CD4-positive, alpha-beta T cell treated with Interleukin-4 for 4 hours (primary cell): ENCODE measurements around the gene WDR19.
"Not testable (repeated sequence)": the region's sequence is repeated elsewhere in the genome, so short reads cannot be mapped to it uniquely, and the experiment has no call there.

Experiments used
- DNase-seq: peaks from one replicate; pipeline ENCODE4 v3.0.0-alpha.2; 2020

Gene WDR19

DNA sequence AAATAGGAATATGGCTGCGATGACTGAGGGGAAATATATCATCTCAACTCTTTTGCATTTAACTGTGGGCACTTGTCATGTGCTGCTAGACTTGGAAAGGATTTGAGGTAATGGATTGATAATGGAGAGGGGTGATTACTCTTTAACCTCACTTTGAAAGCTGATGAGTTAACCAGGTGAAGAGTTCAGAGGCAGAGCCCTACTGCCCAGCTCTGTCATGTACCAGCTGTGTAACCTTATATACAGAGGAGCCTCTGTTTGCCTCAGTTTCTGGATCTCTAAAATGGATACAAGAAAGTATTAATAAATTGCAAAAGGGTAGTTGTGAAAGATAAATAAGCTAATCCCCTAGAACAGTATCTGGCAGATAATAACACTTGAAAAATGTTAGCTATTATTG lies 51.5 kb downstream of the WDR19 start:
- DNase-seq = no peak

DNA sequence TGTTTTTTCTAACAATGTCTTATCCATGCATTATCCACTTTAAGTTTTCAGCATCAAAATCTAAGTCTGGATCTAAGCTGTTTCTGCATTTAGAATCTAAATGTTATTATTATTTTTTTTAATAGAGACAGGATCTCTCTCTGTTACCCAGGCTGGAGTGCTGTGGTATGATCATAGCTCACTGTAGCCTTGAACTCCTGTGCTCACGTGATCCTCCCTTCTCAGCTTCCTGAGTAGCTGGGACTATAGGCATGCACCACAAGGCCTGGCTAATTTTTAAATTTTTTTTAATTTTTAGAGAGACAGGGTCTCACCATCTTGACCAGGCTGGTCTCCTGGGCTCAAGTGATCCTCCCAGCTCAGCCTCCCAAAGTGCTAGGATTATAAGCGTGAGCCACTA lies 52.7 kb downstream of the WDR19 start:
- no peak for DNase-seq

DNA sequence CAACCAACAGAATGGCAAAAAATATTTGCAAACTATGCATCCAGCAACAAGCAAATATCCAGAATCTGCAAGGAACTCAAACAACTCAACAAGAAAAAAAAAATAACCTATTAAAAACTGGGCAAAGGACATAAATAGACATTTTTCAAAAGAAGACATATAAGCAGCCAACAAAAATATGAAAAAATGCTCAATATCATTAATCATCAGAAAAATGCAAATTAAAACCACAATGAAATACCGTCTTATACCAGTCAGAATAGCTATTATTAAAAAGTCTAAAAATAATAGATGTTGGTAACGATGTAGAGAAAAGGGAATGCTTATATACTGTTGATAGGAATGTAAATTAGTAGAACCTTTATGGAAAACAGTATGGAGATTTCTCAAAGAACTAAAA lies 53.4 kb downstream of the WDR19 start:
- no peak for DNase-seq

DNA sequence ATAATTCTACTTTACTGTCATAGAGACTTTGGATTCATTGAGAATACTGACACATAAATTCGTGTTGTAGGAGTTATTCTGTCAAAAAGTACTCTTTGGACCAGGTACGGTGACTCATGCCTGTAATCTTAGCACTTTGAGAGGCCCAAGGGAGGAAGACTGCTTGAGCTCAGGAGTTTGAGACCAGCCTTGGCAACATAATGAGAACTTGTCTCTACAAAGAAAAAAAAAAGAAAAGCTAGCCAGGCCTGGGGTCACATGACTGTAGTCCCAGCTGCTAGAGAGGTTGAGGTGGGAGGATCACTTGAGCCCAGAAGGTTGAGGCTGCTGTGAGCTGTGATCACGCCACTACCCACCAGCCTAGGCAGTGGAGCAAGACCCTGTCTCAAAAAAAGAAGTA lies 54.9 kb downstream of the WDR19 start:
- DNase-seq = no peak

DNA sequence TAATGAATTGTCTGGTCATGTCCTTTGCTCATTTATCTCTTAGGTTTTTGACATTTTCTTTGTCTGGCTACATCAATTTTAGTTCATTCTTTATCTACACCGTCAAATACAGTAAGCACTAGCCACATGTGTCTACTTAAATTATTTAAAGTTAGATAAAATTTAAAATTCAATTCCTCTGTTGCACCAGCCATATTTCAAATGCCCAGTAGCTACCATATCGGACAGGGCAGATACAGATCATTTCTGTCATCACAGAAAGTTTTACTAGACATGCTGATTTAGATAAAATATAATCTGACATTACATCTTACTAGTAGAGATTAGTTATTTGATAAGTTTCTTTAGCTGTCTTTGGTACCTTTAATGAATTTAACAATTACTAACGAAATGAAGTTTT lies 61.1 kb downstream of the WDR19 start:
- no peak for DNase-seq

DNA sequence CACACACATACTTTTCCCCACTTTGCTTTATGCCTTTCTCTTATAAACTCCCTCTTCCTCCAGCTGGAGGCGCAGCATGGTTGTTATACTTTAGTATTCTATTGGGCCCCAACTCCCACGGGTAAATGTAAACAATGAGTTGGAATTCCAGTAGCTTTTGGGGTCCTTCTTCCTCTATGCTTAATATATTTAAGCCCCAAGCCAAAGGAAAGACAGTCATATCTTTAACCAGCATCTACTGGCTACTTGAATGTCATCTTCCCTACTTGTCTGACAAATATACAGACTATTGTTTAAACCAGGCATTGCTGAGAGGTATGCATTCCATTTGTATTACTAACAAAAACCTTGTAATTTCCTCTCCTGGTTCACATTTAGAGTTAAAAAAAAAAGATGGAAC lies 72.9 kb downstream of the WDR19 start:
- DNase-seq = no peak

DNA sequence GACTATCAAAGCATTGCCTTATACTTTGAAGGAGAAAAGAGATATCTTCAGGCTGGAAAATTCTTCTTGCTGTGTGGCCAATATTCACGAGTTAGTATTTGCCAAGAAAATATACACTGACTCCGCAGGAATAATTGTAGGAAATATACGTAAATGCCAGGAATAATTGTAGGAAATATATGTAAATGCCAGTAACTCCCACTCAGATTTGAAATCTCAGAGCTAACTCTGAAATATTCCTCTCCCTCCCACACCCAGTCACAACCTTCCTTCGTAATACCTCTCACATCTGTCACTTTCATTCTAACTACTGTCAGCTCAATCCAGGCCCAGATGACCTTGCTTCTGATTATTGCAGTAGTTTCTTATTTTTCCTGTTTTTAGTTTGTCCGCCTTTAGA lies 73.5 kb downstream of the WDR19 start:
- no peak for DNase-seq

DNA sequence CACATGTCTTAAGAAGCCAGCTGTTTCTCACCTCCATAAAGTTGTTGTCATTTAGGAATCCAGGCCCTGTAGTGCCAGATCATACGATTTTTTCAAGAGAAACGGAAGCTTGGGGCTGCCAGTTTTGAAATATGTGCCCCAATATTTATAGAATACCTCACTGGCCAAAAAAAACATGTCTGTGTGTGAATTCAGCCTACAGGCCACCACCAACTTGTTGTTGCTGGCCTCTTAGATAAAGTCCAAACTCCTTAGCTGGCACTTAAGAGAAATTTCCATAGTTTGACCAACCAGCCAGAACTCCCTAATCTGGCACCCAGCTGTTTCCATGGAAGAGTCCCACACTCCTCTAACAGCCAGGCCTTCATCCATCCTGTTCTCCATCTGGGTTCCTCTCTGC lies 74.1 kb downstream of the WDR19 start:
- no peak for DNase-seq

DNA sequence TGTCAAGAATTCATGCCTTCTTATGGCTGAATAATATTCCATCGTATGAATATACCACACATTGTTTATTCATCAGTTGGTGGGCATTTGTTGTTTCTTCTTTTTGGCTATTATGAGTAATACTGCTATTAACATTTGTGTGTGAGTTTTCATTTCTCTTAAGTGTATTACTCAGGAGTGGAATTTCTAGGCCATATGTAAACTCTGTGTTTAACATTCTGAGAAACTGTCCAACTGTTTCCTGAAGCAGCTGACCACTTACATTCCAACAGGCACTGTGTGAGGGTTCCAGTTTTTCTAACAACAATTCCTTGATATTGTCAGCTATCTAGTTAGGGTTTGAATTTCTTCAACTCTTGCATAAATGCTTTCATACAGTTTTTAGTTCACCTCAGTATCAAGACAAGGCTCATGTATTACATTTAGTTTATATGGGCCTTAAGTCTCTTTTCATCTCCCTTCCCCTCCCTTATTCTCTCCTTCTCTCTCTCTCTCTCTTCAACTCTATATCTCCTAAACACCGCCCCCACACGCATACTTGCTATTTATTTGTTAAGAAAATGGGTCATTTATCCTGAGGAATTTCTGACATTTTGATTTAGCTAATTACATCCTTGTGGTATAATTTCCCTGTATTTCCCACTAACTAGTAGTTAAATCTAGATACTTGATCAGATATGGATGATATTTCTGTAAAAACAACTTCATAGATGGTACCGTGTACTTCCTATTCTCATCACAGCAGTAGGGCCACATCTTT lies 77.4 kb downstream of the WDR19 start:
- DNase-seq = no peak

DNA sequence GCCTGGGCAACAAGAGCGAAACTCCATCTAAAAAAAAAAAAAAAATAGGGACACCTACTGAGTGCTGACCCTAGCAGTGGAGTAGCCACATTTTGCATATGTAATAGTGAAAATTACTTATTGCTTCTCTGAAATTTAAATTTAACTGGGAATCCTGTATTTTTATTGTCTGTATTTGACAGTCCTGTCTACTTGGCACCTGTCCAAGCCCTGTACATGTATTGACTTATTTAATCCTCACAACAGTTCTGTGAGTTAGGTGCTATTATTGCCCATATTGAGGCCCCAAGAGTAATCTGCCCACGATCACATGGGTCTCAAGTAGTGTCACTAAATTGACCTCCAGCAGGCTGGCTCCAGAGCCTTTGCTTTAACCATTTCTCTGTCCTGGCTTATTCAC lies 81.6 kb downstream of the WDR19 start:
- no peak for DNase-seq

DNA sequence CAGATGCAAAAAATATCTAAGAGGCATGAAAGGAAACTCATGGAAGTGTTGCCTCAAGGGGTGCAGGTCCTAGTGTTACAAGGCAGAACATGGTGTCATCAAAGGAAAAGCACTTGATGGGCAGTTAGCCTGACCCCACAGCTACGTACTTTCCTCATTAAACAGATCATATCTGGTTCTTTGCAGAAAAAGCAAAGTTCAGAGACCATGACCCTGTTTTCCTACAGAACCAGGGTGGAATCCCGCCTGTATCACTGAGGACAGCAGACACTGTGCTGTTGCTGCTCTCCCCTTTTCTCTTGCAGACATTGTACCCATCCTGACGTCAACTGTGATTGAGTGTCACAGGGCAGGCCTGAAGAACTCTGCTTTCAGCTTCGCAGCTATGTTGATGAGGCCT lies 92.2 kb downstream of the WDR19 start:
- DNase-seq = no peak

DNA sequence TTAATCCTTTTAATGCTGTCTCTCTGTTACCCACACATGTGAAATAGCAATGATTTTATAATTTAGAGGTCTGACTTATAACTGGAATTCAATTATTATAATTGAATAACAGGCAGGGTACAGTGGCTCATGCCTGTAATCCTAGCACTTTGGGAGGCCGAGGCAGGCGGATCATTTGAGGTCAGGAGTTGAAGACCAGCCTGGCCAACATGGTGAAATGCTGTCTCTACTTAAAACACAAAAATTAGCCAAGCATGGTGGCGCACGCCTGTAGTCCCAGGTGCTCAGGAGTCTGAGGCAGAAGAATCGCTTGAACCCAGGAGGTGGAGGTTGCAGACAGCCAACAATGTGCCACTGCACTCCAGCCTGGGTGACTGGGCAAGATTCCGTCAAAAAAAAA lies 95.3 kb downstream of the WDR19 start:
- DNase-seq = not testable (repeated sequence)

DNA sequence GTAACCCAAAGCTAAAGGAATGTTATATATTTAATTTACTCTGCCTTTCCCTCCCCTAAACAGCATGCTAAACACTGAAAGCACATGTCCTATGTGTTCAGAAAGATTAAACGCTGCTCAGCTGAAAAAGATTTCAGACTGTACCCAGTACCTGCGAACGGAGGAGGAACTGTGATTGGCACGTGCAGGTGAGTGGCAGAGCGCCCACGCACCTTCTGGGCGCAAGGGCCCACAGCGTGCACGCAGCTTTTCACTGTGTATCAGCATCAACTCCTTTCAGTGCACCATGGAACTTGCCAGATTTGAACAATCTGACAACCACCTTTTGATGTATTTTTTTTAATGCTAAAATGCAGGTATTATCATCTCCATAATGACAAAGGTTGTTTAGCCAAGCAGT lies 96.1 kb downstream of the WDR19 start:
- DNase-seq = no peak

DNA sequence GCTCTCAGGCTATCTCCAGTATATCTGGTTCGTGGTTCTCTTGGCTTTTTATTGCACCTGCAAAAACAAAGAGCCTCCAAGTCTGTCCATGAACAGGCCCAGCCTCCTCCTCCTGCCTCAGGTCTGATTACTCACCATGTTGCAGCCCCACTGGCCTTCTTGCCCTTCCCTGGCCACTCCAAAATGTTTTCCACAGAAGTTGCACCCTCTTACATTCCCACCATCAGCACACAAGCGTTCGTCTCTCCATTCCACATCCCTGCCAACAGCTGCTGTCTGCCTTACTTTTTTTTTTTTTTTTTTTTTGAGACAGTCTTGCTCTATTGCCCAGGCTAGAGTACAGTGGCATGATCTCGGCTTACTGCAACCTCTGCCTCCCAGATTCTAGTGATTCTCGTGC lies 97.1 kb downstream of the WDR19 start:
- no peak for DNase-seq

DNA sequence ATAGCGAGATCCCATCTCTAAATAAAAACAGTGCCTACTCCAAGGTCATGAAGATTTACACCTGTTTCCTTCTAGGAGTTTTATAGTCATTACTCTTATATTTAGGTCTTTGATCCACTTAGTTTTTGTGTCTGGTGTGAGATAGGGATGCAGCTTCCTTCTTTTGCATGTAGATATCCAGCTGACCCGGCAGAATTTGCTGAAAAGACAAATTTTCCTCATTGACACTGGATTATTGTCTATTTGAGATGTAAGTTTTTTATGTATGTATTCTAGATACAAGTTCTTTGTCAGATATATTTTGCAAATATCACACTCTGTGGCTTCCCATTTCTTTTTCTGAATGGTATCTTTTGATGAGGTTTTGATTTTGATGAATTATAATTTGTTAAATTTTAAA lies 98.4 kb downstream of the WDR19 start:
- no peak for DNase-seq

DNA sequence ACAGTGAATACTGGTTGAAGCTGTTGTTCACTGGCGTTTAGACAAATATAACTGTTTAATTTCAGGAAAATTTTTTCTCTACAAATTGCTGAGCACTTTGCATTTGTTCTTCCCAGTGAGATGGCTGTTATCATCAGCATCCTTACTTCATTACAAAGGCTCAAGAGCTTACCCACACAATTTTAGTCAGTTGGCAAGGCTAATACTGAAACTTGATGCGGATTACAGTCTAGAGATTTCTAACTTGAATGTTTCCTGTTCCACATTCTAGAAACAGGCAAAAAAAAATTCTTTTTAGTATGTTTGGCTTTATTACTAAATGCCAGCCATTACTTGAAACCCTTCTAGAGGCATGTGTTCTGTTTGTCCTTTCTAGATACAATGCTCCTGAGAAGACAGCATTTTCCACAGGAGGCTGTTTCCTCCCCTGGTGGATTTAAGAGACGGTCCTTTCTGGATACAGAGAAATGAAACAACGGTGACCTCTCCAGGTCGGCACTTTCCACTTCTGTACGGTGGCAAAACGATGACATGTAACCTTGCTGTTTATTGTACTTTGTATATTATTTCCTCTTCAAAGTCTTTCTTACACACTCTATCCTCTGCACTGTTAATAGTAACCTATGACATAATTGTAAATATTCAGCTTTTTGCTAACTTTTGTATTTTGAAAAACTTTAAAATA lies 102.9 kb downstream of the WDR19 start:
- DNase-seq = no peak

DNA sequence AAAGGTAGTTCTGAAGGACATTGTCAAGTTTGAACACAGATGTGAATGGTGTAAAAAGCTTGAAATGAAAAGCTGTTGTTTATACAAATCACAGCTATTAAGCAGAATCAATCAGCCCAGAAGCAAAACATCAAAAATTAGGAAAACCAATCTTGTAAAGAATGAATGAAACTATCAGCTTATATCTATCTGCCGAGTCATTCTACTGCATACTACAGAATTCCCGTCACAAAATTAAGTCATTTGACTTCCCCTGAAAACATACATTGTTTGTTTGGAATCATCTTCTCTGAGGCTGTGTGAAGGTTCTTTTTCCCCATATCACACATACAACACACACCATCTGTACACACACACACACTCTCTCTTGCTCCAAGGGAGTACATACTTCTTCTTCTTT lies 103.5 kb downstream of the WDR19 start:
- DNase-seq = no peak

DNA sequence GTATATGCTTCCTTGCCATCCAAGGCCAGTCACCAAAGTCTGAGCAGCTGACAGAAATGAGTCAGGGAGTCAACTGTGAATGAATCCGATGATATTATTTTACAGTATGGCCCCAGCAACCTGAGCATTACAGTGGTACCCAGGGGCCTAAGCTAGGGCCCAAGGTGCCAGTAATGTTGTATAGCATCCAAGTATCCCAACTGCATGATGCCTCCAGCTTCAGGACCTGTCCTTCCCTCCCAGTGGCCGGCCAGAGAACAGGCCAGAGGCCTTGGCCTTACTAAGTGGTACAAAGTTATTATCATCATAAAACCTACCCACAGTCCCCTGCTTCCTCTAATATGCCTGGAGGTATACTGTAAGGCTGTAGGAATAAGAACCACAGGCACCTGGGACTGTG lies 103.9 kb downstream of the WDR19 start:
- no peak for DNase-seq

DNA sequence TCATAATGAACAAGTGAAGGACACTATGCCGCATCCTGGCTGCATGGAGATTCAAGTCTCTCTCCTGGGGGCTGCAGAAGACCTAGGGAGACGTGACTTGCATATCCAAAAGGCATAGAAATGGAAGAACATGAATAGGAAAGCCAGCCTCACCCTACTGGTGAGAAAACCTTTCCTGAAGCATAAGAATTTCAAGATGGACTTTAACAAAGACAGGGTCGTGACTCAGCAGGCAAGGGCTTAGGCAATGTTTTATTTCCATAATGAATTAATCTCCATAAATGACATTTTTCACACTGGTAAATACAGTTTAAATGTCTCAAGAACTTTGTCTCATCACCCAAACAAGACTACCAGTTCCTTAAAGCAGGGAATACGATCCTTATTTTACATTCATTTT lies 104.9 kb downstream of the WDR19 start:
- DNase-seq = no peak

DNA sequence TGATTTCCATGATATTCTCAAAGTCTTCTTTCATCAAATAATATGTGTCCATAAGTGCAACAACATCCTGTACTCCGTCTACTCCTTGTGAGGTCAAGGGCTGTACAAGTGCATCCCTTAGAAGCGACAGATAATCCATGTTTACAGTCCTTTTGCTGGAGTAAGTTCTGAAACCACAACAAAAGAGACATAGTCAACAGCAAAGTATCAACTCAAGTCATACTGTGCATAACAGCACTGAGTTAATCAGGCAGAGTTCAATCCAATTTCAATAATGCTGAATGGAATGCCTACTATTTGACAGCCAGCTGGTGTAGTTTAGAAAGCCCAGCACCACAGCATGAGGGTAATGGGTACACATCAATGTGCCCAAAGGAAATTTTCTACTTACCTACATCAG lies 109.4 kb downstream of the WDR19 start:
- no peak for DNase-seq

DNA sequence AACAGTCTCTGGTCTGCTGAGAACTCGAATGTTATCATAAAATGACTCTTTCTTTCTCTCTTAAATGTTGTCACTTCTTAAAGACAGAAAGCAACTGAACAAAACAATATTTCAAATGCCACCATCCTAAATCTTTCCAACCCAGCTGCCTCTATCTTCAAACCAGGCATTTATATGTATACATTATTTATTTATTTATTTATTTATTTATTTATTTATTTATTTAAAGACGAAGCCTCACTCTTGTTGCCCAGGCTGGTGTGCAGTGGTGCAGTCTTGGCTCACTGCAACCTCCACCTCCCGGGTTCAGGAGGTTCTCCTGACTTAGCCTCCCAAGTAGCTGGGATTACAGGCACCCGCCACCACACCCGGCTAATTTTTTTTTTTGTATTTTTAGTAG lies 110.1 kb downstream of the WDR19 start:
- DNase-seq = not testable (repeated sequence)

DNA sequence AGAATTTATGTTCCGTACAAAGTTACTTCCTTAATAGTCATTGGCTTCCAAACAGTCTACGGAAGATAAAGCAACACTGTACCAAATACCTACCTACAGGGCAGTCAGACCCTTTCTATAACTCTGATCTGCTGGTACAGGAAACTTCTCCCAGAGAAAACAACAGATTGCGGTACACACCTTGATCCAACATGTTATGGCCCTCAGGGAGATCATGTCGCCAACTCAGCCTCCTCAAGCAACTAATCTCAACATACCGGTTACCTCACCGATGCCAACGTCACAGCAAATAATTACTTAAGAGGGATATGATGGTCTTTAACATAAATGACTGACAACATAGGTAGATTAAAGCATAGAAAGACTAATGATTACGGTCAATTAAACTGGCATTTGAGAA lies 113.5 kb downstream of the WDR19 start:
- DNase-seq = no peak

DNA sequence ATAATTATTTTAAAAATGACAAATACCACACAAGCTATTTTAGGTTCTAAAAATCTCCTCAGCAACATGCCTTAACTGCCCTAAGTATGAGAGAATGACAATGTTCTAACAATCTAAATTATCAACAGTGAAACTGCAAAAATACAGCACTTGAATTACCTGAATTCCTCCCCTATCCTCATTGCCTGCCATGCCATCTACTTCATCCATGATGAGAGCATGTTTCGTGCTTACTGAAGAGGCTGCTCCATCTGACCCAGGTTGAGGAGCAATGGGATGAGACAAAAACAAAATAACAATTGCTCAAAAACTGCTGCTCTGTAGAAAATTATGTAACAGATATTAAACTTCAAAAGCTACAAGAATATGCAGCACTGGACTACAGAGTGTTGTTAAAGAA lies 120.6 kb downstream of the WDR19 start:
- DNase-seq = no peak

DNA sequence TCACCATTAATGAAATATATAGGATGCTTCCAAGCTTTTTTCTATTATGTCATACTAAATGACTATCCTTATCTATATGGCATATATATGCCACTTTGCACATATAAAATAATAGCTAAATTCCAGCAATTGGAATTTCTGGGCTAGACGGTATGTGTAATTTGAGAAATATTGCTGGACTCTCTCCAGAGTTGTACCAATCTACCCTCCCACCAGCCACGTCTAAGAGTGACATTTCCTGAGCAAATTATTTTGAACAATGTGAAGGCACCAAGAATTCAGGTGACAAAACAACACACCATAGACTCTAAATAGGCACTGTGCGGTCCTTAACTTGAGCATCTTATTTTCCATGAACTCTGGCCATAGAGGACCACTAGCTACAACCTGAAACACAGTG lies 121.5 kb downstream of the WDR19 start:
- no peak for DNase-seq

DNA sequence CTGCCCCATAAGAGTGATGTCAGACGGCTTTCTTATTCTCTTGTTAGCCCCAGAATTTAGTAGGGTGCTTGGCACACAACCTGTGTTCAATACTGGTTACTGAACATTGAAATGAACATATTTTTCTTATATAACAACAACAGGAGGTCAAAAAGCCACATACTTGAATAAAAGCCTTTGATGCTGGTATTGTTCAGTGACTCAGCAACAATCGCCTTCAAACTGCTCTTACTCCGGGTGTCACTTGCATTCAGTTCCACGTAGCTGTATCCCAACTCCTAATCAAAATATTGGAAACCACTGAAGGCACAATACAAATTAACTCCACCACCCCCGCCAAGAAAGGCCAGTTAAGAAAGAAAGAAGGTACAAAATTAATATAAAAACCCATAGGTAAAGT lies 122.3 kb downstream of the WDR19 start:
- DNase-seq = no peak
